C1 segment of cervical spinal cord (tissue), 14 donors: ENCODE measurements around the gene RCC1.
A peak's percentile ranks its signal among the peaks of the same experiment; 100 is the strongest.
"Not testable (repeated sequence)": the region's sequence is repeated elsewhere in the genome, so short reads cannot be mapped to it uniquely, and the experiment has no call there.

ENCODE experiments used
- DNase-seq, 14 donors: peaks; one replicate each; lab custom pipeline; 2025; lab: John Stamatoyannopoulos, UW

RCC1 gene

GRCh38 chr1:28512058-28512611 lies 6.3 kb downstream of the RCC1 start:
- DNase-seq: no peak

- DNase-seq: not testable (repeated sequence)
These were observed 8.6 kb downstream of the RCC1 start for GRCh38 chr1:28514445-28514933.

GRCh38 chr1:28516518-28516956 lies 10.7 kb downstream of the RCC1 start:
- no peak for DNase-seq

- peak in 1 of 14 donors; percentile 18 for DNase-seq
These were observed 11.8 kb downstream of the RCC1 start for GRCh38 chr1:28517649-28517999.

- DNase-seq: peak; percentile 47 to 91 (median 78)
These were observed 12.3 kb downstream of the RCC1 start for GRCh38 chr1:28518000-28518744.

- no peak for DNase-seq
These were observed 13.0 kb downstream of the RCC1 start for GRCh38 chr1:28518745-28519341.

- no peak for DNase-seq
These were observed 14.3 kb downstream of the RCC1 start for GRCh38 chr1:28519946-28520725.

- DNase-seq: not testable (repeated sequence)
These were observed 15.0 kb downstream of the RCC1 start for GRCh38 chr1:28520796-28521195.

GRCh38 chr1:28521502-28522164 lies 15.8 kb downstream of the RCC1 start:
- DNase-seq: no peak

GRCh38 chr1:28522537-28522936 lies 16.7 kb downstream of the RCC1 start:
- not testable (repeated sequence) for DNase-seq

- DNase-seq: not testable (repeated sequence)
These were observed 19.3 kb downstream of the RCC1 start for GRCh38 chr1:28525002-28525642.

GRCh38 chr1:28526886-28527285 lies 21.0 kb downstream of the RCC1 start:
- DNase-seq: no peak

- DNase-seq: no peak
These were observed 24.6 kb downstream of the RCC1 start for GRCh38 chr1:28530456-28530855.

GRCh38 chr1:28534671-28535070 lies 28.8 kb downstream of the RCC1 start:
- DNase-seq: no peak

GRCh38 chr1:28535180-28535579 lies 29.3 kb downstream of the RCC1 start:
- DNase-seq: no peak

GRCh38 chr1:28537457-28538199 lies 31.8 kb downstream of the RCC1 start:
- peak in 6 of 14 donors; percentile 1 to 35 (median 6) for DNase-seq

GRCh38 chr1:28538286-28538685 lies 32.4 kb downstream of the RCC1 start:
- peak in 1 of 14 donors; percentile 9 for DNase-seq

- no peak for DNase-seq
These were observed 34.8 kb downstream of the RCC1 start for GRCh38 chr1:28540651-28541050.

GRCh38 chr1:28541414-28542015 lies 35.7 kb downstream of the RCC1 start:
- DNase-seq: not testable (repeated sequence)

- no peak for DNase-seq
These were observed 39.4 kb downstream of the RCC1 start for GRCh38 chr1:28545246-28545628.
